ENCODE measurements around the gene UPK1A. TPM values are rescaled to one million over a fixed set of nuclear protein-coding genes. Genes with fewer than 3 reads are reported as not detected.

Gene UPK1A
- total and polyA plus RNA-seq, 10 of the 15 experiments (the other 5 are each of a cell fraction or from before 2014, with no cell fraction given): 0.15 to 1.9 (median 0.26) TPM; not detected in 7

DNA sequence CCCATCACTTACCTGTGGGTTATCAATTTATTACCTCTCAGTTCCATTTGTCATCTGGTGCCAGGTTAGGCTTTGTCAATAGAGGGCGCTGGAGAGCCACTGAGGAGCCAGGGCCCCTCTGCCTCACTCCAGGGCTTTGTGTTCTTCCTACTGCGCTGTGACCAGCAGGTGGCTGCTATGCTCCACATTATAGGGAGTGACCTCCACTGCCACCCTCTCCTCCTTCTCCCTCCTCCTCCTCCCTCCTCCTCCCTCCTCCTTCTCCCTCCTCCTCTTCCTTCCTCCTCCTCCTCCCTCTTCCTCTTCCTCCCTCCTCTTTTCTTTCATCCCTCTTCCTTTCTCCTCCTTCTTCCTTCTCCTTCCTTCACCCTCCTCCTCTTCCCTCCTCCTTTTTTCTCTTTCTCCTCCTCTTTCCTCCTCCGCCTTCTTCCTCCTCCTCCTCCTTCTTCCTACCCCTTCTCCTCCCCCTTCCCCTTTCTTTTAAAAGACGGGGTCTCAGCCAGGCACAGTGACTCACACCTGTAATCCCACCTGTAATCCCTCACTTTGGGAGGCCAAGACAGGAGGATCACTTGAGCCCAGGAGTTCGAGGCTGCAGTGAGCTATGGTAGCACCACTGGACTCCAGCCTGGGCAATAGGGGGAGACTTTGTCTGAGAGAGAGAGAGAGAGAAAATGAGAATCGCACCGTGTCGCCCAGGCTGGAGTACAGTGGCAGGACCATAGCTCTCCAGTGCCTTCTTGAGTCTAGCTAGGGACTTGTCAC is 27.7 kb downstream of the UPK1A start (continued):
- TF ChIP-seq, protein P1, sequence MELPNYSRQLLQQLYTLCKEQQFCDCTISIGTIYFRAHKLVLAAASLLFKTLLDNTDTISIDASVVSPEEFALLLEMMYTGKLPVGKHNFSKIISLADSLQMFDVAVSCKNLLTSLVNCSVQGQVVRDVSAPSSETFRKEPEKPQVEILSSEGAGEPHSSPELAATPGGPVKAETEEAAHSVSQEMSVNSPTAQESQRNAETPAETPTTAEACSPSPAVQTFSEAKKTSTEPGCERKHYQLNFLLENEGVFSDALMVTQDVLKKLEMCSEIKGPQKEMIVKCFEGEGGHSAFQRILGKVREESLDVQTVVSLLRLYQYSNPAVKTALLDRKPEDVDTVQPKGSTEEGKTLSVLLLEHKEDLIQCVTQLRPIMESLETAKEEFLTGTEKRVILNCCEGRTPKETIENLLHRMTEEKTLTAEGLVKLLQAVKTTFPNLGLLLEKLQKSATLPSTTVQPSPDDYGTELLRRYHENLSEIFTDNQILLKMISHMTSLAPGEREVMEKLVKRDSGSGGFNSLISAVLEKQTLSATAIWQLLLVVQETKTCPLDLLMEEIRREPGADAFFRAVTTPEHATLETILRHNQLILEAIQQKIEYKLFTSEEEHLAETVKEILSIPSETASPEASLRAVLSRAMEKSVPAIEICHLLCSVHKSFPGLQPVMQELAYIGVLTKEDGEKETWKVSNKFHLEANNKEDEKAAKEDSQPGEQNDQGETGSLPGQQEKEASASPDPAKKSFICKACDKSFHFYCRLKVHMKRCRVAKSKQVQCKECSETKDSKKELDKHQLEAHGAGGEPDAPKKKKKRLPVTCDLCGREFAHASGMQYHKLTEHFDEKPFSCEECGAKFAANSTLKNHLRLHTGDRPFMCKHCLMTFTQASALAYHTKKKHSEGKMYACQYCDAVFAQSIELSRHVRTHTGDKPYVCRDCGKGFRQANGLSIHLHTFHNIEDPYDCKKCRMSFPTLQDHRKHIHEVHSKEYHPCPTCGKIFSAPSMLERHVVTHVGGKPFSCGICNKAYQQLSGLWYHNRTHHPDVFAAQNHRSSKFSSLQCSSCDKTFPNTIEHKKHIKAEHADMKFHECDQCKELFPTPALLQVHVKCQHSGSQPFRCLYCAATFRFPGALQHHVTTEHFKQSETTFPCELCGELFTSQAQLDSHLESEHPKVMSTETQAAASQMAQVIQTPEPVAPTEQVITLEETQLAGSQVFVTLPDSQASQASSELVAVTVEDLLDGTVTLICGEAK (IDR thresholded peaks at IDR 0.05; ENCODE audit: borderline replicate concordance): no peak
- TF ChIP-seq ZNF217 (IDR thresholded peaks at IDR 0.05) (no peak), YBX1 (IDR thresholded peaks at IDR 0.05) (0 out of 2 replicates have a peak, but pooled peaks have one; percentile 77), EP300 (IDR thresholded peaks at IDR 0.05; ENCODE audit: borderline replicate concordance in 1 of 2, control insufficient read depth in 1 of 2, low read depth in 2 of 2, low read length in 2 of 2) (no peak), ETV6 (conservative IDR thresholded peaks at IDR 0.05 in 1 of 2, IDR thresholded peaks at IDR 0.05 in 1 of 2; ENCODE audit: borderline replicate concordance in 1 of 2, low read depth in 1 of 2) (no peak), PML (IDR thresholded peaks at IDR 0.05; ENCODE audit: low read length) (no peak), JUND (IDR thresholded peaks at IDR 0.05; ENCODE audit: low read depth, low read length) (no peak), NFXL1 (IDR thresholded peaks at IDR 0.05; ENCODE audit: borderline replicate concordance) (peak; percentile 100), HCFC1 (IDR thresholded peaks at IDR 0.05; ENCODE audit: low read length) (peak; percentile 43; the same call in 1 of the 2 replicates)
- TF ChIP-seq, protein P2, sequence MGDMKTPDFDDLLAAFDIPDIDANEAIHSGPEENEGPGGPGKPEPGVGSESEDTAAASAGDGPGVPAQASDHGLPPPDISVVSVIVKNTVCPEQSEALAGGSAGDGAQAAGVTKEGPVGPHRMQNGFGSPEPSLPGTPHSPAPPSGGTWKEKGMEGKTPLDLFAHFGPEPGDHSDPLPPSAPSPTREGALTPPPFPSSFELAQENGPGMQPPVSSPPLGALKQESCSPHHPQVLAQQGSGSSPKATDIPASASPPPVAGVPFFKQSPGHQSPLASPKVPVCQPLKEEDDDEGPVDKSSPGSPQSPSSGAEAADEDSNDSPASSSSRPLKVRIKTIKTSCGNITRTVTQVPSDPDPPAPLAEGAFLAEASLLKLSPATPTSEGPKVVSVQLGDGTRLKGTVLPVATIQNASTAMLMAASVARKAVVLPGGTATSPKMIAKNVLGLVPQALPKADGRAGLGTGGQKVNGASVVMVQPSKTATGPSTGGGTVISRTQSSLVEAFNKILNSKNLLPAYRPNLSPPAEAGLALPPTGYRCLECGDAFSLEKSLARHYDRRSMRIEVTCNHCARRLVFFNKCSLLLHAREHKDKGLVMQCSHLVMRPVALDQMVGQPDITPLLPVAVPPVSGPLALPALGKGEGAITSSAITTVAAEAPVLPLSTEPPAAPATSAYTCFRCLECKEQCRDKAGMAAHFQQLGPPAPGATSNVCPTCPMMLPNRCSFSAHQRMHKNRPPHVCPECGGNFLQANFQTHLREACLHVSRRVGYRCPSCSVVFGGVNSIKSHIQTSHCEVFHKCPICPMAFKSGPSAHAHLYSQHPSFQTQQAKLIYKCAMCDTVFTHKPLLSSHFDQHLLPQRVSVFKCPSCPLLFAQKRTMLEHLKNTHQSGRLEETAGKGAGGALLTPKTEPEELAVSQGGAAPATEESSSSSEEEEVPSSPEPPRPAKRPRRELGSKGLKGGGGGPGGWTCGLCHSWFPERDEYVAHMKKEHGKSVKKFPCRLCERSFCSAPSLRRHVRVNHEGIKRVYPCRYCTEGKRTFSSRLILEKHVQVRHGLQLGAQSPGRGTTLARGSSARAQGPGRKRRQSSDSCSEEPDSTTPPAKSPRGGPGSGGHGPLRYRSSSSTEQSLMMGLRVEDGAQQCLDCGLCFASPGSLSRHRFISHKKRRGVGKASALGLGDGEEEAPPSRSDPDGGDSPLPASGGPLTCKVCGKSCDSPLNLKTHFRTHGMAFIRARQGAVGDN (IDR thresholded peaks at IDR 0.05): no peak
- TF ChIP-seq, protein P3, sequence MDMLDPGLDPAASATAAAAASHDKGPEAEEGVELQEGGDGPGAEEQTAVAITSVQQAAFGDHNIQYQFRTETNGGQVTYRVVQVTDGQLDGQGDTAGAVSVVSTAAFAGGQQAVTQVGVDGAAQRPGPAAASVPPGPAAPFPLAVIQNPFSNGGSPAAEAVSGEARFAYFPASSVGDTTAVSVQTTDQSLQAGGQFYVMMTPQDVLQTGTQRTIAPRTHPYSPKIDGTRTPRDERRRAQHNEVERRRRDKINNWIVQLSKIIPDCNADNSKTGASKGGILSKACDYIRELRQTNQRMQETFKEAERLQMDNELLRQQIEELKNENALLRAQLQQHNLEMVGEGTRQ (IDR thresholded peaks at IDR 0.05; ENCODE audit: borderline replicate concordance, low read depth, low read length): no peak
- TF ChIP-seq, protein P4, sequence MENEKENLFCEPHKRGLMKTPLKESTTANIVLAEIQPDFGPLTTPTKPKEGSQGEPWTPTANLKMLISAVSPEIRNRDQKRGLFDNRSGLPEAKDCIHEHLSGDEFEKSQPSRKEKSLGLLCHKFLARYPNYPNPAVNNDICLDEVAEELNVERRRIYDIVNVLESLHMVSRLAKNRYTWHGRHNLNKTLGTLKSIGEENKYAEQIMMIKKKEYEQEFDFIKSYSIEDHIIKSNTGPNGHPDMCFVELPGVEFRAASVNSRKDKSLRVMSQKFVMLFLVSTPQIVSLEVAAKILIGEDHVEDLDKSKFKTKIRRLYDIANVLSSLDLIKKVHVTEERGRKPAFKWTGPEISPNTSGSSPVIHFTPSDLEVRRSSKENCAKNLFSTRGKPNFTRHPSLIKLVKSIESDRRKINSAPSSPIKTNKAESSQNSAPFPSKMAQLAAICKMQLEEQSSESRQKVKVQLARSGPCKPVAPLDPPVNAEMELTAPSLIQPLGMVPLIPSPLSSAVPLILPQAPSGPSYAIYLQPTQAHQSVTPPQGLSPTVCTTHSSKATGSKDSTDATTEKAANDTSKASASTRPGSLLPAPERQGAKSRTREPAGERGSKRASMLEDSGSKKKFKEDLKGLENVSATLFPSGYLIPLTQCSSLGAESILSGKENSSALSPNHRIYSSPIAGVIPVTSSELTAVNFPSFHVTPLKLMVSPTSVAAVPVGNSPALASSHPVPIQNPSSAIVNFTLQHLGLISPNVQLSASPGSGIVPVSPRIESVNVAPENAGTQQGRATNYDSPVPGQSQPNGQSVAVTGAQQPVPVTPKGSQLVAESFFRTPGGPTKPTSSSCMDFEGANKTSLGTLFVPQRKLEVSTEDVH (IDR thresholded peaks at IDR 0.05; ENCODE audit: low read depth, partially characterized antibody): no peak
- TF ChIP-seq, protein P5, sequence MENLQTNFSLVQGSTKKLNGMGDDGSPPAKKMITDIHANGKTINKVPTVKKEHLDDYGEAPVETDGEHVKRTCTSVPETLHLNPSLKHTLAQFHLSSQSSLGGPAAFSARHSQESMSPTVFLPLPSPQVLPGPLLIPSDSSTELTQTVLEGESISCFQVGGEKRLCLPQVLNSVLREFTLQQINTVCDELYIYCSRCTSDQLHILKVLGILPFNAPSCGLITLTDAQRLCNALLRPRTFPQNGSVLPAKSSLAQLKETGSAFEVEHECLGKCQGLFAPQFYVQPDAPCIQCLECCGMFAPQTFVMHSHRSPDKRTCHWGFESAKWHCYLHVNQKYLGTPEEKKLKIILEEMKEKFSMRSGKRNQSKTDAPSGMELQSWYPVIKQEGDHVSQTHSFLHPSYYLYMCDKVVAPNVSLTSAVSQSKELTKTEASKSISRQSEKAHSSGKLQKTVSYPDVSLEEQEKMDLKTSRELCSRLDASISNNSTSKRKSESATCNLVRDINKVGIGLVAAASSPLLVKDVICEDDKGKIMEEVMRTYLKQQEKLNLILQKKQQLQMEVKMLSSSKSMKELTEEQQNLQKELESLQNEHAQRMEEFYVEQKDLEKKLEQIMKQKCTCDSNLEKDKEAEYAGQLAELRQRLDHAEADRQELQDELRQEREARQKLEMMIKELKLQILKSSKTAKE (IDR thresholded peaks at IDR 0.05; ENCODE audit: low read depth, poor library complexity, severe bottlenecking): no peak
